Endothelial cell (in vitro differentiated cells): ENCODE data around the gene SPRED2. TPM values are rescaled to one million over a fixed set of nuclear protein-coding genes. Genes with fewer than 3 reads are reported as not detected.
A peak's percentile ranks its signal among the peaks of the same experiment; 100 is the strongest.

Experiments used
- DNase-seq: peaks from one replicate; pipeline ENCODE4 v3.0.0; 2021; ENCODE audit warnings: low spot score
- H3K27ac Mint-ChIP-seq: one replicate; pipeline ENCODE4 v1.8.0; 2021; ENCODE audit warnings: mixed read lengths, inconsistent platforms; ENCODE audit not compliant: unreplicated experiment
- H3K27me3 Mint-ChIP-seq: one replicate; pipeline ENCODE4 v1.8.0; 2021; ENCODE audit warnings: mild to moderate bottlenecking, moderate library complexity, mixed read lengths, inconsistent platforms; ENCODE audit not compliant: unreplicated experiment
- H3K36me3 Mint-ChIP-seq: one replicate; pipeline ENCODE4 v1.8.0; 2021; ENCODE audit warnings: mild to moderate bottlenecking, low read depth, mixed read lengths, inconsistent platforms; ENCODE audit not compliant: unreplicated experiment
- H3K4me1 Mint-ChIP-seq: one replicate; pipeline ENCODE4 v1.8.0; 2021; ENCODE audit warnings: mild to moderate bottlenecking, mixed read lengths, inconsistent platforms; ENCODE audit not compliant: unreplicated experiment
- H3K4me3 Mint-ChIP-seq: one replicate; pipeline ENCODE4 v1.8.0; 2021; ENCODE audit warnings: mild to moderate bottlenecking, mixed read lengths, inconsistent platforms; ENCODE audit not compliant: unreplicated experiment
- H3K9me3 Mint-ChIP-seq: one replicate; pipeline ENCODE4 v1.8.0; 2021; ENCODE audit warnings: mixed read lengths, inconsistent platforms; ENCODE audit not compliant: unreplicated experiment
- total RNA-seq: library from RNA; stranded (reverse); fragmentation: NEBNext Ultra II Directional; extraction: Animal tissue kit (Norgen Biotek cat#: 25700); gene quantifications from one replicate; pipeline ENCODE4 v1.2.1, GENCODE V29; 2021; ENCODE audit not compliant: unreplicated experiment
- TF ChIP-seq, protein P1 (sequence below): fragments of 200-600 bp; sonication (generic); IDR thresholded peaks from one replicate; pipeline ENCODE4 v1.5.0; 2021; ENCODE audit warnings: antibody characterized with exemption; ENCODE audit not compliant: unreplicated experiment

Gene SPRED2
- total RNA-seq, 1 donor from 2014 or later = 17.6 TPM

DNA sequence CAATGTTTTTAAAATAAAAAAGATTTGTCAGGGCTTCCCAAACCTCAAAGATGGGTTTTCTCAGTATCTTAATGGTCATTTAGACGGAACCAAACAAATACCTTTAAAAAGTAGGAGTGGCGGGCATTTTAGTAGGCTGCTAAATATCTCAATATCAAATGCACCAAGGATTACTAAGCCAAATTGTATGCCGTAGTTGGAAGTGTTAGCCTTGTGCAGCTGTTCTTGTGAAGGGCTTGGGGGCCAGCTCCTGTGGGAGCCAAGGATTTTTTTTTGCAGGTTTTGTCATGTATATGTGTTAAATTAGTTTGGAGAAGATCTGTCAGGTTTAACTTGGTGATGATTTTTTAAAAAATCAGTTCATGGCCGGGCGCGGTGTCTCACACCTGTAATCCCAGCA, 152.6 kb downstream of the SPRED2 start:
- H3K27ac Mint-ChIP-seq = no peak overlapping the region
- H3K4me3 Mint-ChIP-seq = no peak overlapping the region
- TF ChIP-seq, protein P1, sequence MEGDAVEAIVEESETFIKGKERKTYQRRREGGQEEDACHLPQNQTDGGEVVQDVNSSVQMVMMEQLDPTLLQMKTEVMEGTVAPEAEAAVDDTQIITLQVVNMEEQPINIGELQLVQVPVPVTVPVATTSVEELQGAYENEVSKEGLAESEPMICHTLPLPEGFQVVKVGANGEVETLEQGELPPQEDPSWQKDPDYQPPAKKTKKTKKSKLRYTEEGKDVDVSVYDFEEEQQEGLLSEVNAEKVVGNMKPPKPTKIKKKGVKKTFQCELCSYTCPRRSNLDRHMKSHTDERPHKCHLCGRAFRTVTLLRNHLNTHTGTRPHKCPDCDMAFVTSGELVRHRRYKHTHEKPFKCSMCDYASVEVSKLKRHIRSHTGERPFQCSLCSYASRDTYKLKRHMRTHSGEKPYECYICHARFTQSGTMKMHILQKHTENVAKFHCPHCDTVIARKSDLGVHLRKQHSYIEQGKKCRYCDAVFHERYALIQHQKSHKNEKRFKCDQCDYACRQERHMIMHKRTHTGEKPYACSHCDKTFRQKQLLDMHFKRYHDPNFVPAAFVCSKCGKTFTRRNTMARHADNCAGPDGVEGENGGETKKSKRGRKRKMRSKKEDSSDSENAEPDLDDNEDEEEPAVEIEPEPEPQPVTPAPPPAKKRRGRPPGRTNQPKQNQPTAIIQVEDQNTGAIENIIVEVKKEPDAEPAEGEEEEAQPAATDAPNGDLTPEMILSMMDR = no peak
- no peaks in the 10 kb centered on the region for H3K36me3 Mint-ChIP-seq
- peaks cover 28% of the 10 kb centered on the region for H3K4me1 Mint-ChIP-seq
- DNase-seq = no peak
- H3K9me3 Mint-ChIP-seq = no peaks in the 10 kb centered on the region
- H3K27me3 Mint-ChIP-seq = peaks cover 4% of the 10 kb centered on the region

DNA sequence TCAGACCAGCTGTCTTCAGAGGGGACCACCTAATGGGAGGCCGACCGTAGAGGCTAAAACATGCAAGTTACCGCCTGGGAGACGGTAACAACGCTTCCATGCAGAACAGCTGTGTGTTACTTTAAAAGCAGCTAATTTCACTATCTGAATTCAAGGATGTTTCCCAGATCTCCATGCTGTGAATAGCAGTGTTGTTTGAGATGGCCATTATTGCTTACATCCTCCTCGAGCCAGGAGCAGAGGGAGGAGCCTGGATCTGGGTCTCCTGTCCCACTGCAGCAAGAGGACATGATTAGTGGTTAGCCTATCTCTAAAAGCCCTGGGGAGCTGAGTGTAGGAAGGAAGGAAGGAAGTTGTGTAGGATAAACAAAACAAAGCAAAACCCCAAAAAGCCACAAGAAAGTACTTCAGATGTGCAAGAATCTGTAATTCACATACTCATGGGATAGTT, 153.8 kb downstream of the SPRED2 start:
- no peak for DNase-seq
- TF ChIP-seq, protein P1 = no peak
- Mint-ChIP-seq H3K9me3 (no peaks in the 10 kb centered on the region), H3K27ac (peak overlapping the region; percentile 1), H3K27me3 (peaks cover 4% of the 10 kb centered on the region), H3K4me1 (peaks cover 33% of the 10 kb centered on the region), H3K4me3 (peak overlapping the region; percentile 43), H3K36me3 (no peaks in the 10 kb centered on the region)

DNA sequence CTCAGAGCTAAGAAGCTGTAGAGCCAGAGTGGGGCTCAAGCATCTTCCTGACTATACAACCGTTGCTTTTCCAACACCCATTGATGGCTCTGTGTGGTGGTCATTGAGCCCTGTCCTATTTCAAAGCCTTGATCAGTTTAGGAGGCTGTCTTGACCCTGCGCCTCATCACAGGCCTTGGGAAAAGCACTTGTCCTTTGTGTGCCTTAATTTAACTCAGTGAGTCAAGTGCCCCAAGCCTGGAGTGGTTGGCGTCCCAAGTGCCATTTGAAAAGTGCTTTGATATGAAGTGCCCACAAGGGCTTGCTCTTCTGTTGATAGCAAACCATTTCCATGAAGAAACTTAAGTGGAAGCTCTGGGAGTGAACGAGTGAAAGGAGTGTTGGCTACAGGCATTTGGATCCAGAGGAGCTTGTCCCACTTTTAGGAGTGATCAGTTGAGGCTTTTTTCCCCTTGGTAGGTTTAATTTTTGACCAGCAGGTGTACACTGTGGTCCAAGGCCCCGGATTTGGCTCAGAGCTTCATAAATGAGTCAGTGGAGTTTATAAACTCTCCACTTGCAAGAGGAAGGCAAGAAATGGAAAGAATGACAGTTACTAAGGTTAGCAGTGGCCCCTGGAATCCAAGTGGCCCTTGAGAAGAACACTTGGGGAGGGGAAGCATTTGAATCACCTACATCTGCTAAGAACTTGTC, 154.5 kb downstream of the SPRED2 start:
- H3K4me1 Mint-ChIP-seq = peaks cover 33% of the 10 kb centered on the region
- no peak for DNase-seq
- no peaks in the 10 kb centered on the region for H3K36me3 Mint-ChIP-seq
- no peak overlapping the region for H3K27ac Mint-ChIP-seq
- TF ChIP-seq, protein P1 = no peak
- no peak overlapping the region for H3K4me3 Mint-ChIP-seq
- H3K9me3 Mint-ChIP-seq = no peaks in the 10 kb centered on the region
- H3K27me3 Mint-ChIP-seq = peaks cover 4% of the 10 kb centered on the region

DNA sequence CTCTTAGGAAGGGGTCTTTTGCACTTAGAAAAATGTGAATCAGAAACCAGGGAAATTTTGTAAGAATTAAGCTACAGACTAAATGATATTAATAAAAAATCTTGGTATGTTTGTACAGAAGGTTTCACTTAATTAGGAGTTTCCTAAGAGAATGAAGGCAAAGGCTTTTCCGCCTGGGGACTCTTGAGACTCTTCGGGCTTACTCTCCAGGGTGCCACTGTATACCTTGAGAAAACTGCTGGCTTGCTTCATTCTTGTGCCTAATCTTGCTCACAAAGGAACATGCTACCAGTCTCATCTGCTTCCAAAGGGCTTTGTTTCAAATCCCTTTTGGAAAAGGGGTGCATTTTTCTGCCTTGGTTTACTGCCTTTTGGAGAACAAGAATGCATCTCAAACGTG, 155.3 kb downstream of the SPRED2 start:
- Mint-ChIP-seq H3K9me3 (no peaks in the 10 kb centered on the region), H3K27me3 (peaks cover 4% of the 10 kb centered on the region), H3K27ac (no peak overlapping the region), H3K4me3 (no peak overlapping the region), H3K36me3 (peaks cover 7% of the 10 kb centered on the region), H3K4me1 (peaks cover 33% of the 10 kb centered on the region)
- TF ChIP-seq, protein P1 = no peak
- DNase-seq = no peak

DNA sequence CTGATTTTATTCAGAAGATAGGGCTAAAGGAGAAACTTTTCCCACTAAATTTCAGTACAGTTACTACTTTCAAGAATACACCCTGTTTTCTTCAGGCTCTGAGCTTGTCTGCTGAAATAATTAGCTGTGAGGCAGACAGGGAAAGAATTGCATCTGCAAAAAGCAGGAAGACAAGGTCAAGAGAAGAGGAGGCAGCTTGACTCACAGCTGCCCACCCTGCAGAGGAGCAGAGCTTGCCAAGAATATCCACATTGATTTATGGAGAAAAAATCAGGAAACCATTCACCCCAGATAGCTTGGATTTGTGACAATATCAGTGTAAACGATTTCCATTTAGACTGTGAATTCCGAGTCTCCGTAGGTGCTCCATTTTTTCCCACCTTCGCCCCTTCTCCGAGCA, 155.8 kb downstream of the SPRED2 start:
- DNase-seq = no peak
- peaks cover 33% of the 10 kb centered on the region for H3K4me1 Mint-ChIP-seq
- peaks cover 4% of the 10 kb centered on the region for H3K27me3 Mint-ChIP-seq
- no peaks in the 10 kb centered on the region for H3K9me3 Mint-ChIP-seq
- H3K27ac Mint-ChIP-seq = no peak overlapping the region
- H3K4me3 Mint-ChIP-seq = no peak overlapping the region
- peaks cover 10% of the 10 kb centered on the region for H3K36me3 Mint-ChIP-seq
- TF ChIP-seq, protein P1 = no peak
